NT2/D1 (cell line): ENCODE results near the gene TRO.

Source experiments
- DNase-seq: peaks from one replicate; pipeline ENCODE4 v3.0.0-alpha.2; 2011; ENCODE audit warnings: low read depth, low spot score
- H3K27me3 ChIP-seq: 2 replicates; pipeline ENCODE4 v1.6.0; 2011; ENCODE audit warnings: mild to moderate bottlenecking; ENCODE audit not compliant: insufficient read length, insufficient read depth
- H3K36me3 ChIP-seq: 2 replicates; pipeline ENCODE4 v1.6.1; 2011; ENCODE audit warnings: mild to moderate bottlenecking, low read length, mixed read lengths; ENCODE audit not compliant: insufficient read depth, insufficient read length
- H3K4me1 ChIP-seq: 2 replicates; pipeline ENCODE4 v1.5.1; 2011; ENCODE audit not compliant: insufficient read depth, insufficient read length
- H3K4me3 ChIP-seq: 2 replicates; pipeline ENCODE4 v1.5.1; 2011; ENCODE audit warnings: low read depth; ENCODE audit not compliant: insufficient read length
- H3K9ac ChIP-seq: 2 replicates; pipeline ENCODE4 v1.6.0; 2011; ENCODE audit warnings: low read depth; ENCODE audit not compliant: insufficient read length
- H3K9me3 ChIP-seq: 2 replicates; pipeline ENCODE4 v1.5.1; 2011; ENCODE audit warnings: mild to moderate bottlenecking, low read length; ENCODE audit not compliant: insufficient read depth
- SUZ12 ChIP-seq: IDR thresholded peaks from 2 replicates; pipeline ENCODE4 v1.6.1; 2011; ENCODE audit not compliant: insufficient read length, insufficient read depth; ENCODE audit errors: extremely low read depth
- YY1 ChIP-seq: IDR thresholded peaks from 2 replicates; pipeline ENCODE4 v1.6.1; 2011; ENCODE audit not compliant: insufficient read length, insufficient read depth
- ZNF274 ChIP-seq: IDR thresholded peaks from 2 replicates; pipeline ENCODE4 v1.6.1; 2011; ENCODE audit warnings: mild to moderate bottlenecking, low read depth, low read length

TRO gene

DNA sequence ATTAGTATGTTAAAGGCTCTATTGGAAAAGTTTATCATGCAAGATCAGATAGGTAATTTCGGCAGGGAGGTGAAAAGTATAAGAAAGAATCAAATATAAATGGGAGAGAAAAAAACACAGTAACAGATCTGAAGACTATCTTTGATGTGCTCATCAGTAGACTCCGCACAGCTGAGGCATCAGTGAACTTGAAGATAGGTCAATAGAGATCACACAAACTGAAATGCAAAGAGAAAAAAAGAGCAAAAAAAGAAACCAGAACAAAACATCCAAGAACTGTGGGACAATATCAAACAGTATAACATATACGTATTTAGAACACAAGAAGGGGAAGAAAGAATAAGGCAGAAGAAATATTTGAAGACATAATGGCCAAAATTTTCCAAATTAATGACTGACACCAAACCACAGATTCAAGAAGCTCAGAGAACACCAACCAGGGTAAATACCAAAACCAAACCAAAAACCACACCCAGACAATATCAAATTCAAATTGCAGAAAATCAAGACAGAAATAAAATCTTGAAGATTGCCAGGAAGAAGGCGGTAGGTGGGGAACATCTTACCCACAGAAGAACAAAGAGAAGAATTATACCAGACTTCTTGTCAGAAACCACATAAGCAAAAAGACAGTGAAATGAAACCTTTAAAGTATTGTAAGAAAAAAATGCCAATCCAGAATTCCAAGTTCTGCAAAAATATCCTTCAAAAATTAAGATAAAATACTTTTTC is 44.3 kb downstream of the TRO start:
- H3K27me3 ChIP-seq: no peaks in the 10 kb centered on the region
- no peak overlapping the region for H3K4me3 ChIP-seq
- H3K9ac ChIP-seq: no peak overlapping the region
- no peak for TF ChIP-seq SUZ12
- no peak for TF ChIP-seq ZNF274
- TF ChIP-seq YY1: no peak
- H3K4me1 ChIP-seq: no peaks in the 10 kb centered on the region
- no peaks in the 10 kb centered on the region for H3K9me3 ChIP-seq
- DNase-seq: no peak
- no peaks in the 10 kb centered on the region for H3K36me3 ChIP-seq

- Histone ChIP-seq H3K9me3 (no peaks in the 10 kb centered on the region), H3K4me1 (no peaks in the 10 kb centered on the region), H3K9ac (no peak overlapping the region), H3K4me3 (no peak overlapping the region), H3K36me3 (no peaks in the 10 kb centered on the region), H3K27me3 (no peaks in the 10 kb centered on the region)
- DNase-seq: no peak
- TF ChIP-seq SUZ12: no peak
- TF ChIP-seq YY1: no peak
- TF ChIP-seq ZNF274: no peak
Observed at GRCh38 chrX:54977387-54977786, 56.8 kb downstream of the TRO start.

DNA sequence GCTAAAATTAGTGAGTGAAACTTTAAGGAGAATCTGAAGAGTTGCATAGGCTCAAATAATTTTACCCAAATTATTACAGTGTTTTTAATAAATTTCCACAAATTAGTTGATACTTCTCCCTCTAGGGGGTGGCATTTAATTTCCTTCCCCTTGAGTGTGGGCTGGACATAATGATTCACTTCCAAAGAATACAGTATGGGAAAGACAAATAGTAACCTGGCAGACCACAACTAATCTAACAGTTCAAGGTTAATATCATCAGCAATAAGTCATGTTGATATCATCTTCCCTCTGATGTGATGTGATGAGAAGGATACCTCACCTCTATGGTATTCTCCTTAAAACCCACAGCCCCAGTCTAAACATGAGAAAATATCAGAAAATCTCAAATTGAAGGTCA is 57.8 kb downstream of the TRO start:
- Histone ChIP-seq H3K9ac (no peak overlapping the region), H3K9me3 (no peaks in the 10 kb centered on the region), H3K36me3 (no peaks in the 10 kb centered on the region), H3K4me1 (no peaks in the 10 kb centered on the region), H3K4me3 (no peak overlapping the region), H3K27me3 (no peaks in the 10 kb centered on the region)
- DNase-seq: no peak
- TF ChIP-seq YY1 (no peak), ZNF274 (no peak), SUZ12 (no peak)

DNA sequence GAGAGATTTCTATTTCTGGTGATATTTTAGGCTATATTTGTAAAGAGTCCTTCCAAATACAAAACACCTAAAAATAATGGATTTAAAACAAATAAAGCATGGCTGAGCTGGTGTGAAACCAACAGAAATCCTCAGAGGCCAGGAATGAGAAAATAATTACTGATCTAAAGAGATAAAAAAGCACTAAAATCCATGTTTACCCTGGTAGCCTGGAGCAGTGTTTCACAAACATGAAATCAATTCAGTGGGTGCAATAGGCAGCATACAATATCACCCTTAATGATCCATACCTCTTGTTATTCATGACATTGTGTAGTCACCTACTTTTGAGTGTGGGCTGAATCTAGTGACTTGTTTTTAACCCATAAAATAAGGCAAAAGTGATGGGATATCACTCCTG is 58.8 kb downstream of the TRO start:
- H3K4me3 ChIP-seq: no peak overlapping the region

GRCh38 chrX:54980334-54980733 is 59.7 kb downstream of the TRO start:
- TF ChIP-seq ZNF274 (no peak), SUZ12 (no peak), YY1 (no peak)
- Histone ChIP-seq H3K4me3 (no peak overlapping the region), H3K4me1 (no peaks in the 10 kb centered on the region), H3K27me3 (no peaks in the 10 kb centered on the region), H3K9me3 (no peaks in the 10 kb centered on the region), H3K9ac (no peak overlapping the region), H3K36me3 (no peaks in the 10 kb centered on the region)
- DNase-seq: no peak

More for the DNA sequence above, 58.8 kb downstream of the TRO start:
- DNase-seq: no peak
- Histone ChIP-seq H3K9me3 (no peaks in the 10 kb centered on the region), H3K4me1 (no peaks in the 10 kb centered on the region), H3K27me3 (no peaks in the 10 kb centered on the region), H3K9ac (no peak overlapping the region), H3K36me3 (no peaks in the 10 kb centered on the region)
- TF ChIP-seq ZNF274 (no peak), YY1 (no peak), SUZ12 (no peak)
